Colonic mucosa (tissue), 4 donors: Measurements from ENCODE around the gene PCGF2. TPM values are rescaled to one million over a fixed set of nuclear protein-coding genes. Genes with fewer than 3 reads are reported as not detected.
A peak's percentile ranks its signal among the peaks of the same experiment; 100 is the strongest.
"Not testable (repeated sequence)": the region's sequence is repeated elsewhere in the genome, so short reads cannot be mapped to it uniquely, and the experiment has no call there.

ENCODE experiments used
- DNase-seq: peaks from one replicate; pipeline ENCODE4 v3.0.0-alpha.2; 2020
- H3K27ac ChIP-seq: fragments of 200-600 bp; one replicate; pipeline ENCODE4 v1.8.0; 2021
- H3K27me3 ChIP-seq: fragments of 200-600 bp; one replicate; pipeline ENCODE4 v1.8.0; 2021
- H3K36me3 ChIP-seq: fragments of 200-600 bp; one replicate; pipeline ENCODE4 v1.8.0; 2021
- H3K4me1 ChIP-seq: fragments of 200-600 bp; one replicate; pipeline ENCODE4 v1.8.0; 2021; ENCODE audit warnings: mild to moderate bottlenecking
- H3K4me3 ChIP-seq: fragments of 200-600 bp; one replicate; pipeline ENCODE4 v1.8.0; 2021
- H3K9ac ChIP-seq, 2 donors: one replicate each; pipeline ENCODE4 v1.7.0; 2013; ENCODE audit warnings: control low read depth in 2 of 2, low read depth in 2 of 2, low read length in 2 of 2
- H3K9me3 ChIP-seq: fragments of 200-600 bp; one replicate; pipeline ENCODE4 v1.8.0; 2021
- CTCF ChIP-seq: fragments of 200-600 bp; IDR thresholded peaks from one replicate; pipeline ENCODE4 v1.8.0; 2022; ENCODE audit warnings: antibody characterized with exemption, mild to moderate bottlenecking
- intact Hi-C: fragments of 100-400 bp; cut with DNase I; formaldehyde crosslinking; loops from one replicate; pipeline ENCODE4 v1.14.1; 2022
- total RNA-seq, 2 donors: library from RNA; stranded (reverse); fragmentation: NEBNext Ultra II Directional in 1 of 2; extraction: Animal tissue kit (Norgen Biotek cat#: 25700) in 1 of 2; gene quantifications; one replicate each; pipeline ENCODE4 v1.2.1, GENCODE V29; 2021
- donor health status: healthy.
- donor health status: DM: no; HTN: no; CAD: no.
- donor health status: DM: no; HTN: no; CAD: no.

PCGF2 gene
- total RNA-seq, 2 donors from 2014 or later = 27.2 to 45.5 TPM

- peak within 1 kb of the TSS; percentile 88 to 99 for H3K9ac ChIP-seq
- H3K4me1 ChIP-seq = peaks cover 28% of the 10 kb centered on the region
- H3K36me3 ChIP-seq = no peaks in the 10 kb centered on the region
- H3K27ac ChIP-seq = peak within 1 kb of the TSS; percentile 92
- peak; percentile 88 for DNase-seq
- intact Hi-C loops = no loop called here
- H3K4me3 ChIP-seq = peak within 1 kb of the TSS; percentile 71
- H3K9me3 ChIP-seq = no peaks in the 10 kb centered on the region
- H3K27me3 ChIP-seq = no peaks in the 10 kb centered on the region
- peak; percentile 62 for TF ChIP-seq CTCF
These were observed 18.1 kb downstream of the PCGF2 start, which contains the start of gene CISD3 for GRCh38 chr17:38729886-38730525. Gene CISD3, plus strand, starts transcription at chr17:38730341. Its CDS starts 18 bp downstream, at chr17:38730359.

GRCh38 chr17:38729368-38729885 is 18.7 kb downstream of the PCGF2 start:
- Histone ChIP-seq H3K9me3 (no peaks in the 10 kb centered on the region), H3K36me3 (no peaks in the 10 kb centered on the region), H3K27ac (peak overlapping the region; percentile 79), H3K9ac (peak overlapping the region; percentile 76 to 88), H3K4me1 (peaks cover 34% of the 10 kb centered on the region), H3K4me3 (peak overlapping the region; percentile 49), H3K27me3 (no peaks in the 10 kb centered on the region)
- no peak for DNase-seq
- intact Hi-C loops = no loop called here
- TF ChIP-seq CTCF = no peak

DNA sequence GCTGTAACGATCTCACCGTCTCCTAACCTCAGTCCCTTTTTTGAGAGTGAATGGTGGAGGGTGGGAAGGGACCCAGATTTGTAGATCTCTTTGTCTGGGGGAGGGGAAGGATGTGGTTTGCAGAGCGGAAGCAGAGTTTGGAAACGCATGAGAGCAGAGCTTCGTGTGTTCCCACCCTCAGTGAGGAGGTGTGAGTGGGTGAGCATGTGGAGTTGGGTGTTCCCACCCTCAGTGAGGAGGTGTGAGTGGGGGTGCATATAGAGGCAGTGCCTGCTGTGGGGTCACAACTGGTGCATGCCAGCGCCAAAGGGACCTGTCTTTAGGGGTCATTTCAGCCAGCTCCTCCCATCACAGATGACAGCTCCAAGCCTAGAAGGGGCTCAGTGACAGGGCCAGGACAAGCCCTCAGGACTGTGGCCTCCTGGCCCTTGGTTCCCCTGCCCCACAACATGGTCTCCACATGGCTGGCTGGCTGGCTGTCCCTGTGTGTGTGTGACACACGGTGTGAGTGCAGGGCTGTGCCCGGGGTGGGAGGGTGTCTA is 19.8 kb downstream of the PCGF2 start:
- intact Hi-C loops = no loop called here
- no peak for TF ChIP-seq CTCF
- no peaks in the 10 kb centered on the region for H3K27me3 ChIP-seq
- H3K4me3 ChIP-seq = no peak overlapping the region
- H3K27ac ChIP-seq = peak overlapping the region; percentile 20
- no peaks in the 10 kb centered on the region for H3K36me3 ChIP-seq
- no peak overlapping the region for H3K9ac ChIP-seq
- DNase-seq = no peak
- no peaks in the 10 kb centered on the region for H3K9me3 ChIP-seq
- peaks cover 33% of the 10 kb centered on the region for H3K4me1 ChIP-seq

GRCh38 chr17:38727736-38728135 is 20.4 kb downstream of the PCGF2 start:
- no peak overlapping the region for H3K9ac ChIP-seq
- intact Hi-C loops = no loop called here
- H3K4me1 ChIP-seq = peaks cover 30% of the 10 kb centered on the region
- H3K27me3 ChIP-seq = no peaks in the 10 kb centered on the region
- no peak for DNase-seq
- TF ChIP-seq CTCF = no peak
- H3K4me3 ChIP-seq = no peak overlapping the region
- H3K9me3 ChIP-seq = no peaks in the 10 kb centered on the region
- H3K36me3 ChIP-seq = no peaks in the 10 kb centered on the region
- H3K27ac ChIP-seq = no peak overlapping the region

DNA sequence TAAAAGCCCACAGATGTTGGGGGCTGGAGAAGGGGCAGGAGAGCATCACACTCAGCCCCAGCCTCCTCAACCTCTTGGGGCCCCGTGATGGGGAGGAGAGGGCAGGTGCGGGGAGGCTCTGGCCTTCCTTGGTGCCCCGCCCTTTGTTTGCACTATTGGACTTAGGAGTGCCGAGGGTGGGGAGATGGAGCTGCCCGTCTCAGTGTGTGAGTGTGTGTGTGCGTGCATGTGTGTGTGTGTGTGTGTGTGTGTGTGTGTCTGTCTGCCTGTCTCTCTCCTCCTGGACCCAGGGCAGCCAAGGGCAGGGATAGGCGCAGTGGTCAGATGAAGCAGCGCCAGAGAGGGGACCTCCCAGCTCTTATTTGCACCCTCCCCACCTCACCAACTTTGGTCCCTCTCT is 22.0 kb downstream of the PCGF2 start:
- H3K27ac ChIP-seq, intact Hi-C loops, H3K9me3 ChIP-seq, H3K4me3 ChIP-seq, H3K36me3 ChIP-seq, H3K27me3 ChIP-seq, H3K9ac ChIP-seq: not testable (repeated sequence)
- peak; percentile 82 for DNase-seq
- H3K4me1 ChIP-seq = peaks cover 17% of the 10 kb centered on the region

- Histone ChIP-seq H3K27me3 (no peaks in the 10 kb centered on the region), H3K9ac (peak overlapping the region in 1 of 2 donors; percentile 14), H3K9me3 (no peaks in the 10 kb centered on the region), H3K4me3 (no peak overlapping the region), H3K27ac (no peak overlapping the region), H3K4me1 (peaks cover 17% of the 10 kb centered on the region), H3K36me3 (no peaks in the 10 kb centered on the region)
- no peak for DNase-seq
- intact Hi-C loops = no loop called here
- TF ChIP-seq CTCF = no peak
These were observed 23.1 kb downstream of the PCGF2 start for GRCh38 chr17:38725066-38725465.
